ENCODE data around the gene AKR7A2.
"Not testable (repeated sequence)": the region's sequence is repeated elsewhere in the genome, so short reads cannot be mapped to it uniquely, and the experiment has no call there.

AKR7A2 gene

GRCh38 chr1:19260211-19261138 lies 51.5 kb downstream of the AKR7A2 start:
- DNase-seq (ENCODE audit: low read depth) = no peak

- DNase-seq (ENCODE audit: low read depth) = no peak
Observed at GRCh38 chr1:19258353-19258752, 53.6 kb downstream of the AKR7A2 start.

GRCh38 chr1:19257178-19257914 lies 54.6 kb downstream of the AKR7A2 start:
- no peak for DNase-seq (ENCODE audit: low read depth)

GRCh38 chr1:19256301-19256700 lies 55.6 kb downstream of the AKR7A2 start:
- DNase-seq (ENCODE audit: low read depth) = not testable (repeated sequence)

GRCh38 chr1:19255288-19255687 lies 56.7 kb downstream of the AKR7A2 start:
- no peak for DNase-seq (ENCODE audit: low read depth)

GRCh38 chr1:19254416-19254815 lies 57.5 kb downstream of the AKR7A2 start:
- DNase-seq (ENCODE audit: low read depth) = no peak
